Stimulated activated CD8-positive, alpha-beta memory T cell treated with anti-CD3 and anti-CD28 coated beads, Interleukin-7, amount 100 ng/mL, for 24 hours (primary cell): Measurements from ENCODE around the gene CABCOCO1.

Experiments
- DNase-seq: peaks from one replicate; pipeline ENCODE4 v3.0.0-alpha.2; 2020; ENCODE audit warnings: low read depth

The CABCOCO1 gene

GRCh38 chr10:61662794-61663259 lies at the start of gene CABCOCO1:
CABCOCO1 (plus strand) TSS chr10:61662929; CDS start chr10:61662973, 44 bp downstream.
- DNase-seq, result no peak

GRCh38 chr10:61613665-61614064 lies 49.1 kb upstream of the CABCOCO1 start:
- no peak for DNase-seq

GRCh38 chr10:61616611-61617010 lies 46.1 kb upstream of the CABCOCO1 start:
- DNase-seq, result no peak

GRCh38 chr10:61617180-61617579 lies 45.5 kb upstream of the CABCOCO1 start:
- DNase-seq, result no peak

- no peak for DNase-seq
Observed at GRCh38 chr10:61617586-61617985, 45.1 kb upstream of the CABCOCO1 start.

GRCh38 chr10:61618388-61618961 lies 44.3 kb upstream of the CABCOCO1 start:
- no peak for DNase-seq

GRCh38 chr10:61620506-61620905 lies 42.2 kb upstream of the CABCOCO1 start:
- DNase-seq, result no peak

GRCh38 chr10:61621605-61622051 lies 41.1 kb upstream of the CABCOCO1 start:
- no peak for DNase-seq

- DNase-seq, result no peak
Observed at GRCh38 chr10:61623161-61623560, 39.6 kb upstream of the CABCOCO1 start.

- no peak for DNase-seq
Observed at GRCh38 chr10:61626209-61626608, 36.5 kb upstream of the CABCOCO1 start.

- DNase-seq, result no peak
Observed at GRCh38 chr10:61627266-61627665, 35.5 kb upstream of the CABCOCO1 start.

- no peak for DNase-seq
Observed at GRCh38 chr10:61628151-61628874, 34.4 kb upstream of the CABCOCO1 start.

- no peak for DNase-seq
Observed at GRCh38 chr10:61628875-61629513, 33.7 kb upstream of the CABCOCO1 start.

GRCh38 chr10:61629576-61629975 lies 33.2 kb upstream of the CABCOCO1 start:
- DNase-seq, result no peak

GRCh38 chr10:61632057-61632670 lies 30.6 kb upstream of the CABCOCO1 start:
- no peak for DNase-seq

- DNase-seq, result no peak
Observed at GRCh38 chr10:61633665-61634064, 29.1 kb upstream of the CABCOCO1 start.

GRCh38 chr10:61634746-61635145 lies 28.0 kb upstream of the CABCOCO1 start:
- no peak for DNase-seq

GRCh38 chr10:61635471-61635870 lies 27.3 kb upstream of the CABCOCO1 start:
- no peak for DNase-seq

- DNase-seq, result no peak
Observed at GRCh38 chr10:61635932-61636331, 26.8 kb upstream of the CABCOCO1 start.

- DNase-seq, result no peak
Observed at GRCh38 chr10:61639952-61640351, 22.8 kb upstream of the CABCOCO1 start.

GRCh38 chr10:61640856-61641255 lies 21.9 kb upstream of the CABCOCO1 start:
- DNase-seq, result no peak

- no peak for DNase-seq
Observed at GRCh38 chr10:61642150-61642571, 20.6 kb upstream of the CABCOCO1 start.

- no peak for DNase-seq
Observed at GRCh38 chr10:61642676-61643075, 20.1 kb upstream of the CABCOCO1 start.
